IMR-90 (cell line): Measurements from ENCODE around the gene SIK3.

Experiments
- CEBPB ChIP-seq: IDR thresholded peaks from 2 replicates; pipeline ENCODE4 v1.6.1; 2012; ENCODE audit warnings: low read depth, low read length, improper control_type of control experiment
- CTCF ChIP-seq: conservative IDR thresholded peaks from 2 replicates; pipeline ENCODE4 v1.5.1; 2012; ENCODE audit warnings: mild to moderate bottlenecking, low read depth, low read length, improper control_type of control experiment
- ELK1 ChIP-seq: fragments of 150-350 bp; IDR thresholded peaks from 2 replicates; pipeline ENCODE4 v1.6.1; 2016; ENCODE audit warnings: low read depth, mild to moderate bottlenecking, low read length, moderate library complexity, borderline replicate concordance
- FOS ChIP-seq: fragments of 150-350 bp; IDR thresholded peaks from 2 replicates; pipeline ENCODE4 v1.6.1; 2016; ENCODE audit warnings: low read depth, low read length
- MXI1 ChIP-seq: IDR thresholded peaks from 2 replicates; pipeline ENCODE4 v1.6.1; 2012; ENCODE audit warnings: low read depth, mild to moderate bottlenecking, low read length, moderate library complexity, borderline replicate concordance
- NFE2L2 ChIP-seq: fragments of 150-350 bp; IDR thresholded peaks from 2 replicates; pipeline ENCODE4 v1.6.1; 2016; ENCODE audit warnings: low read depth, mild to moderate bottlenecking, low read length
- POLR2A ChIP-seq: IDR thresholded peaks from 2 replicates; pipeline ENCODE4 v1.6.1; 2012; ENCODE audit warnings: mild to moderate bottlenecking, low read depth, low read length
- RAD21 ChIP-seq: IDR thresholded peaks from 2 replicates; pipeline ENCODE4 v1.6.1; 2012; ENCODE audit warnings: low read length, improper control_type of control experiment
- RCOR1 ChIP-seq: IDR thresholded peaks from 2 replicates; pipeline ENCODE4 v1.6.1; 2012; ENCODE audit warnings: mild to moderate bottlenecking, low read length, improper control_type of control experiment; ENCODE audit not compliant: insufficient replicate concordance
- SMC3 ChIP-seq: fragments of 150-350 bp; IDR thresholded peaks from 2 replicates; pipeline ENCODE4 v1.6.1; 2016; ENCODE audit warnings: low read depth, mild to moderate bottlenecking, antibody characterized with exemption, low read length, moderate library complexity
- USF2 ChIP-seq: fragments of 150-350 bp; IDR thresholded peaks from 2 replicates; pipeline ENCODE4 v1.6.1; 2017; ENCODE audit warnings: mild to moderate bottlenecking, antibody characterized with exemption, low read length, low read depth

- no peak for TF ChIP-seq USF2
- no peak for TF ChIP-seq CTCF
- no peak for TF ChIP-seq SMC3
- no peak for TF ChIP-seq POLR2A
- no peak for TF ChIP-seq RCOR1
- no peak for TF ChIP-seq RAD21
- no peak for TF ChIP-seq MXI1
- TF ChIP-seq CEBPB = no peak
- no peak for TF ChIP-seq FOS
- no peak for TF ChIP-seq NFE2L2
- TF ChIP-seq ELK1 = no peak
Observed at GRCh38 chr11:116814502-116814901, 283.7 kb downstream of the SIK3 start.
